ENCODE data around the gene ZNF672.

- TF ChIP-seq ZNF274 (IDR thresholded peaks at IDR 0.05; ENCODE audit: low read depth, low read length) (no peak), SUZ12 (IDR thresholded peaks at IDR 0.05; ENCODE audit: extremely low read depth, insufficient read depth, insufficient read length) (no peak), YY1 (IDR thresholded peaks at IDR 0.05; ENCODE audit: insufficient read depth, insufficient read length) (no peak)
Measured at GRCh38 chr1:248810000-248810726, 27.9 kb upstream of the ZNF672 start.
